Esophagus muscularis mucosa (tissue), 4 donors: ENCODE results near the gene MTFP1.

ENCODE experiments used
- EP300 ChIP-seq: sonication (generic); formaldehyde crosslinking; IDR thresholded peaks from one replicate; pipeline ENCODE4 v1.6.1; 2017; ENCODE audit warnings: antibody characterized with exemption
- POLR2A ChIP-seq: fragments of 450-650 bp; IDR thresholded peaks from one replicate; pipeline ENCODE4 v1.6.1; 2017; ENCODE audit warnings: antibody characterized with exemption, moderate library complexity, mild to moderate bottlenecking, low read depth
- POLR2AphosphoS5 ChIP-seq, 2 donors: sonication (generic); formaldehyde crosslinking; IDR thresholded peaks; one replicate each; pipeline ENCODE4 v1.6.1; 2017; ENCODE audit warnings: antibody characterized with exemption in 2 of 2
- TF ChIP-seq, protein P1 (sequence below), 3 experiments: fragments of 200-600 bp in 2 of 3; fragments of 450-650 bp in 1 of 3; sonication (generic) in 2 of 3; IDR thresholded peaks; one replicate each; pipeline ENCODE4 v1.5.1; 2017 to 2019; ENCODE audit warnings: antibody characterized with exemption in 3 of 3, mild to moderate bottlenecking in 2 of 3, moderate library complexity in 1 of 3

GRCh38 chr22:30421695-30422480, 3.7 kb upstream of the MTFP1 start:
- TF ChIP-seq, protein P1, sequence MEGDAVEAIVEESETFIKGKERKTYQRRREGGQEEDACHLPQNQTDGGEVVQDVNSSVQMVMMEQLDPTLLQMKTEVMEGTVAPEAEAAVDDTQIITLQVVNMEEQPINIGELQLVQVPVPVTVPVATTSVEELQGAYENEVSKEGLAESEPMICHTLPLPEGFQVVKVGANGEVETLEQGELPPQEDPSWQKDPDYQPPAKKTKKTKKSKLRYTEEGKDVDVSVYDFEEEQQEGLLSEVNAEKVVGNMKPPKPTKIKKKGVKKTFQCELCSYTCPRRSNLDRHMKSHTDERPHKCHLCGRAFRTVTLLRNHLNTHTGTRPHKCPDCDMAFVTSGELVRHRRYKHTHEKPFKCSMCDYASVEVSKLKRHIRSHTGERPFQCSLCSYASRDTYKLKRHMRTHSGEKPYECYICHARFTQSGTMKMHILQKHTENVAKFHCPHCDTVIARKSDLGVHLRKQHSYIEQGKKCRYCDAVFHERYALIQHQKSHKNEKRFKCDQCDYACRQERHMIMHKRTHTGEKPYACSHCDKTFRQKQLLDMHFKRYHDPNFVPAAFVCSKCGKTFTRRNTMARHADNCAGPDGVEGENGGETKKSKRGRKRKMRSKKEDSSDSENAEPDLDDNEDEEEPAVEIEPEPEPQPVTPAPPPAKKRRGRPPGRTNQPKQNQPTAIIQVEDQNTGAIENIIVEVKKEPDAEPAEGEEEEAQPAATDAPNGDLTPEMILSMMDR (IDR thresholded peaks at IDR 0.05): no peak
- TF ChIP-seq POLR2A (no peak), POLR2AphosphoS5 (IDR thresholded peaks at IDR 0.05) (no peak), EP300 (no peak)
